T-cell (primary cell): ENCODE data around the gene SEMA4D. TPM values are rescaled to one million over a fixed set of nuclear protein-coding genes. Genes with fewer than 3 reads are reported as not detected.

Source experiments
- ATAC-seq, 4 experiments: fragments of 200-7000 bp in 3 of 4; fragments of 150-1000 bp in 1 of 4; cut with Tn5 transposase; replicated peaks in 1 of 4; 1 replicate in 3 of 4; 2 replicates in 1 of 4; pipeline ENCODE4 v1.10.0; 2021; ENCODE audit warnings: moderate library complexity in 3 of 4, mild to moderate bottlenecking in 2 of 4, moderate number of reproducible peaks in 1 of 4
- CTCF ChIA-PET, 2 donors: fragments of 300-600 bp; sonication (Branson Sonifier 250); formaldehyde crosslinking; loops; one replicate each; lab custom pipeline; 2022; ENCODE audit warnings: antibody characterized with exemption in 2 of 2; lab: Charles Lee
- POLR2A ChIA-PET, 2 donors: fragments of 300-600 bp; sonication (Branson Sonifier 250); formaldehyde crosslinking; loops; one replicate each; lab custom pipeline; 2022; ENCODE audit warnings: antibody characterized with exemption in 2 of 2; lab: Charles Lee
- DNase-seq, 35 experiments: peaks; one replicate each; pipeline versions ENCODE4 v3.0.0 to v3.0.0-alpha.2; 2013 to 2023
- H3K27ac ChIP-seq: one replicate; pipeline ENCODE4 v1.5.1; 2013; ENCODE audit warnings: low read length
- H3K27me3 ChIP-seq, 2 experiments: replicated peaks in 1 of 2; 1 replicate in 1 of 2; 2 replicates in 1 of 2; pipeline versions ENCODE4 v1.6.1 to v1.7.0; 2013; ENCODE audit warnings: low read length in 1 of 2, mixed read lengths in 1 of 2; ENCODE audit not compliant: control insufficient read depth in 2 of 2, insufficient read depth in 2 of 2; ENCODE audit errors: extremely low read depth in 1 of 2
- H3K36me3 ChIP-seq, 2 donors: 1 replicate in 1 of 2; 2 replicates in 1 of 2; pipeline versions ENCODE4 v1.6.1 to v1.7.0; 2013; ENCODE audit warnings: low read length in 1 of 2; ENCODE audit not compliant: control insufficient read depth in 2 of 2, insufficient read depth in 1 of 2; ENCODE audit errors: extremely low read depth in 1 of 2
- H3K4me1 ChIP-seq, 2 experiments: 1 replicate in 1 of 2; 2 replicates in 1 of 2; pipeline versions ENCODE4 v1.6.1 to v1.7.0; 2013; ENCODE audit warnings: low read length in 2 of 2, mixed read lengths in 1 of 2; ENCODE audit not compliant: insufficient read depth in 2 of 2, control insufficient read depth in 1 of 2; ENCODE audit errors: extremely low read depth in 1 of 2
- H3K4me3 ChIP-seq, 2 donors: 1 replicate in 1 of 2; 2 replicates in 1 of 2; pipeline versions ENCODE4 v1.5.1 to v1.7.0; 2013; ENCODE audit warnings: mild to moderate bottlenecking in 2 of 2, low read length in 1 of 2, moderate library complexity in 1 of 2; ENCODE audit not compliant: control insufficient read depth in 1 of 2; ENCODE audit errors: extremely low read depth in 1 of 2
- H3K9me3 ChIP-seq: 2 replicates; pipeline ENCODE4 v1.7.0; 2013
- H3K27ac Mint-ChIP-seq, 2 donors: one replicate each; pipeline ENCODE4 v1.8.0; 2020 to 2021; ENCODE audit warnings: mild to moderate bottlenecking in 2 of 2, mixed read lengths in 2 of 2
- H3K27me3 Mint-ChIP-seq, 2 donors: one replicate each; pipeline ENCODE4 v1.8.0; 2021 to 2022; ENCODE audit warnings: mixed read lengths in 2 of 2
- H3K36me3 Mint-ChIP-seq: one replicate; pipeline ENCODE4 v1.8.0; 2021; ENCODE audit warnings: mixed read lengths
- H3K4me1 Mint-ChIP-seq, 3 donors: one replicate each; pipeline ENCODE4 v1.8.0; 2020 to 2022; ENCODE audit warnings: mixed read lengths in 3 of 3, mild to moderate bottlenecking in 1 of 3
- H3K4me3 Mint-ChIP-seq, 3 donors: one replicate each; pipeline ENCODE4 v1.8.0; 2020 to 2022; ENCODE audit warnings: mild to moderate bottlenecking in 3 of 3, mixed read lengths in 3 of 3, moderate library complexity in 3 of 3
- H3K9me3 Mint-ChIP-seq, 3 donors: one replicate each; pipeline ENCODE4 v1.8.0; 2020 to 2022; ENCODE audit warnings: mixed read lengths in 3 of 3
- WGBS: methylation state at CpG from one replicate; pipeline ENCODE4 v1.1.5; 2013; ENCODE audit warnings: missing lambda C conversion rate; ENCODE audit not compliant: insufficient coverage; 5-methylcytosine and 5-hydroxymethylcytosine counted together
- total RNA-seq, 35 experiments: library from RNA in 6 of 35; stranded (reverse) in 6 of 35; fragments of 120-200 nt in 1 of 35; gene quantifications; one replicate each; pipeline versions ENCODE4 v1.2.1 to v1.2.4 and lab custom pipeline; 2013 to 2026

Gene SEMA4D
- total RNA-seq, 5 donors from 2014 or later (not counting 1 experiment from before 2014, with no cell fraction given), result 347 to 585 (median 434) TPM

- Mint-ChIP-seq H3K36me3 (peaks cover 21% of the 10 kb centered on the region), H3K9me3 (no peaks in the 10 kb centered on the region)
Measured at GRCh38 chr9:89441655-89441970, 56.3 kb downstream of the SEMA4D start.

GRCh38 chr9:89440951-89441654 lies 56.8 kb downstream of the SEMA4D start:
- H3K27ac ChIP-seq, result peak overlapping the region; percentile 22
- H3K36me3 Mint-ChIP-seq, result peaks cover 20% of the 10 kb centered on the region
- peak overlapping the region; percentile 92 to 94 for H3K27ac Mint-ChIP-seq
- peaks cover 11 to 55% of the 10 kb centered on the region in 2 donors for H3K36me3 ChIP-seq
- H3K9me3 ChIP-seq, result no peaks in the 10 kb centered on the region
- ATAC-seq, result no peak
- H3K4me1 Mint-ChIP-seq, result peaks cover 71 to 97% (median 96%) of the 10 kb centered on the region in 3 donors
- no peaks in the 10 kb centered on the region for H3K27me3 Mint-ChIP-seq
- CTCF ChIA-PET, result interaction anchor here in 1 of 2 donors (0.7 kb wide), 1 partner anchor 108 kb away, joined by 3 read pairs; no protein-coding TSS in a partner anchor
- no peaks in the 10 kb centered on the region for H3K9me3 Mint-ChIP-seq
- peak overlapping the region; percentile 28 to 67 (median 43) for H3K4me3 Mint-ChIP-seq
- no peak overlapping the region for H3K4me3 ChIP-seq
- WGBS, result 95% methylated on average over 11 of the region's 16 CpGs
- no peak for DNase-seq
- POLR2A ChIA-PET, result no interaction called here
- peaks cover 43 to 93% of the 10 kb centered on the region in 2 experiments for H3K4me1 ChIP-seq
- no peaks in the 10 kb centered on the region for H3K27me3 ChIP-seq

More at GRCh38 chr9:89441655-89441970, 56.3 kb downstream of the SEMA4D start:
- no peak for DNase-seq
- Mint-ChIP-seq H3K4me1 (peaks cover 71 to 97% (median 96%) of the 10 kb centered on the region in 3 donors), H3K27ac (peak overlapping the region; percentile 92 to 94), H3K4me3 (peak overlapping the region in 1 of 3 donors; percentile 67), H3K27me3 (no peaks in the 10 kb centered on the region)
- ChIA-PET CTCF (no interaction called here), POLR2A (no interaction called here)
- Histone ChIP-seq H3K27ac (peak overlapping the region; percentile 22), H3K4me3 (no peak overlapping the region), H3K36me3 (peaks cover 11 to 51% of the 10 kb centered on the region in 2 donors), H3K4me1 (peaks cover 42 to 93% of the 10 kb centered on the region in 2 experiments), H3K27me3 (no peaks in the 10 kb centered on the region), H3K9me3 (no peaks in the 10 kb centered on the region)
- no peak for ATAC-seq
- 84% methylated on average over 3 of the region's 3 CpGs for WGBS

- POLR2A ChIA-PET, result interaction anchor here (0.7 kb wide), 2 partner anchors 12 to 102 kb away, joined by 6 to 12 read pairs; no protein-coding TSS in a partner anchor
- Histone ChIP-seq H3K27ac (peak overlapping the region; percentile 22), H3K4me3 (no peak overlapping the region), H3K9me3 (no peaks in the 10 kb centered on the region), H3K4me1 (peaks cover 38 to 93% of the 10 kb centered on the region in 2 experiments), H3K36me3 (peaks cover 11 to 55% of the 10 kb centered on the region in 2 donors), H3K27me3 (no peaks in the 10 kb centered on the region)
- 49% methylated on average over 7 of the region's 7 CpGs for WGBS
- peak in 2 of 4 experiments; percentile 8 to 19 for ATAC-seq
- H3K9me3 Mint-ChIP-seq, result no peaks in the 10 kb centered on the region
- H3K4me3 Mint-ChIP-seq, result peak overlapping the region; percentile 43 to 67 (median 62)
- no peaks in the 10 kb centered on the region for H3K27me3 Mint-ChIP-seq
- peak overlapping the region; percentile 92 to 94 for H3K27ac Mint-ChIP-seq
- peaks cover 71 to 97% (median 96%) of the 10 kb centered on the region in 3 donors for H3K4me1 Mint-ChIP-seq
- DNase-seq, result peak in 2 of 35 experiments; percentile 31 to 39
- CTCF ChIA-PET, result interaction anchor here in 1 of 2 donors (0.7 kb wide), 1 partner anchor 108 kb away, joined by 3 read pairs; no protein-coding TSS in a partner anchor
- H3K36me3 Mint-ChIP-seq, result peaks cover 17% of the 10 kb centered on the region
Measured at GRCh38 chr9:89440548-89440947, 57.4 kb downstream of the SEMA4D start.

DNA sequence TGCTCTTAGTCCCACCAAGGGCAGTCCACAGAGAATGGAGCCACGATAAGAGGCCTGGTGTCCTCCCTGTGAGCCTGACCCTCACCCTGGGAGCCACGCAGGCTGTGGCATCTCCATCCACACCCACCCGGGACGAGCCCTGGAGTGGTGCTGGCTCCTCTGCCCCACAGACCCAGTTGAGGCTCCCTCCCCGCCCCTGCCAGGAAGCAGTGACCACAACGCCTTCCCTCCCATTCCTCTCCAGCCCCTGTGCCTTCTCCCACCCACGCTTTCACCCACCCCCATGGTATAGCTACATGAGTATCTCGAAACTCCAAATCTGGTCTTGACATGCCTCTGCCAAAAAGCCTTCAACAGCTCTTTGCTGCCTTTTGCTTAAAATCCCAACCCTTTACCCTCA lies 57.9 kb downstream of the SEMA4D start:
- Histone ChIP-seq H3K4me1 (peaks cover 38 to 93% of the 10 kb centered on the region in 2 experiments), H3K36me3 (peaks cover 11 to 50% of the 10 kb centered on the region in 2 donors), H3K4me3 (no peak overlapping the region), H3K27me3 (no peaks in the 10 kb centered on the region), H3K27ac (peak overlapping the region; percentile 39), H3K9me3 (no peaks in the 10 kb centered on the region)
- Mint-ChIP-seq H3K4me1 (peaks cover 71 to 97% (median 96%) of the 10 kb centered on the region in 3 donors), H3K27me3 (no peaks in the 10 kb centered on the region), H3K27ac (peak overlapping the region; percentile 92 to 94), H3K9me3 (no peaks in the 10 kb centered on the region), H3K4me3 (peak overlapping the region; percentile 43 to 67 (median 62)), H3K36me3 (peaks cover 17% of the 10 kb centered on the region)
- POLR2A ChIA-PET, result interaction anchor here (0.7 kb wide), 2 partner anchors 13 to 102 kb away, joined by 6 to 12 read pairs; no protein-coding TSS in a partner anchor
- WGBS, result 24% methylated on average over 7 of the region's 8 CpGs
- ATAC-seq, result no peak
- CTCF ChIA-PET, result interaction anchor here in 1 of 2 donors (0.8 kb wide), 1 partner anchor 80 kb away, joined by 3 read pairs; no protein-coding TSS in a partner anchor
- no peak for DNase-seq

- peak overlapping the region; percentile 92 to 94 for H3K27ac Mint-ChIP-seq
- H3K27ac ChIP-seq, result peak overlapping the region; percentile 39
Measured at GRCh38 chr9:89439571-89439970, 58.3 kb downstream of the SEMA4D start.

GRCh38 chr9:89438194-89438593 lies 59.7 kb downstream of the SEMA4D start:
- ATAC-seq (no peak), DNase-seq (no peak)
- Histone ChIP-seq H3K9me3 (no peaks in the 10 kb centered on the region), H3K4me3 (no peak overlapping the region), H3K27me3 (no peaks in the 10 kb centered on the region), H3K36me3 (peaks cover 7 to 49% of the 10 kb centered on the region in 2 donors), H3K4me1 (peaks cover 30 to 94% of the 10 kb centered on the region in 2 experiments), H3K27ac (peak overlapping the region; percentile 58)
- Mint-ChIP-seq H3K27me3 (no peaks in the 10 kb centered on the region), H3K4me3 (peak overlapping the region in 2 of 3 donors; percentile 56 to 69), H3K36me3 (peaks cover 13% of the 10 kb centered on the region), H3K4me1 (peaks cover 74 to 98% (median 92%) of the 10 kb centered on the region in 3 donors), H3K27ac (peak overlapping the region; percentile 92 to 95), H3K9me3 (no peaks in the 10 kb centered on the region)
- 80% methylated on average over 1 of the region's 7 CpGs for WGBS
- CTCF ChIA-PET, result interaction anchor here in 1 of 2 donors (2.7 kb wide), 1 partner anchor 111 kb away, joined by 8 read pairs; no protein-coding TSS in a partner anchor
- POLR2A ChIA-PET, result interaction anchor here (0.6 to 1.0 kb wide), 2 partner anchors 14 to 52 kb away, joined by 3 read pairs; no protein-coding TSS in a partner anchor

More at GRCh38 chr9:89439571-89439970, 58.3 kb downstream of the SEMA4D start:
- ChIA-PET CTCF (interaction anchor here in 1 of 2 donors (0.8 kb wide), 1 partner anchor 81 kb away, joined by 3 read pairs; no protein-coding TSS in a partner anchor), POLR2A (no interaction called here)
- ATAC-seq (no peak), DNase-seq (no peak)
- no peaks in the 10 kb centered on the region for H3K27me3 ChIP-seq
- Mint-ChIP-seq H3K4me3 (peak overlapping the region; percentile 43 to 67 (median 62)), H3K4me1 (peaks cover 71 to 97% (median 96%) of the 10 kb centered on the region in 3 donors), H3K9me3 (no peaks in the 10 kb centered on the region), H3K27me3 (no peaks in the 10 kb centered on the region), H3K36me3 (peaks cover 15% of the 10 kb centered on the region)
- peaks cover 35 to 93% of the 10 kb centered on the region in 2 experiments for H3K4me1 ChIP-seq
- peaks cover 11 to 48% of the 10 kb centered on the region in 2 donors for H3K36me3 ChIP-seq
- H3K9me3 ChIP-seq, result no peaks in the 10 kb centered on the region
- no peak overlapping the region for H3K4me3 ChIP-seq
- WGBS, result 47% methylated on average over 5 of the region's 10 CpGs
